ENCODE data around the gene JAG1.

GRCh38 chr20:10618611-10619245 is 55.1 kb downstream of the JAG1 start:
- TF ChIP-seq CTCF (conservative IDR thresholded peaks at IDR 0.05; ENCODE audit: low read length) (no peak), EZH2phosphoT487 (IDR thresholded peaks at IDR 0.05; ENCODE audit: borderline replicate concordance, low read depth, low read length) (no peak)

Data from OCI-LY7 (cell line).